VCaP (cell line): Measurements from ENCODE around the gene MAK.
"Not testable (repeated sequence)": the region's sequence is repeated elsewhere in the genome, so short reads cannot be mapped to it uniquely, and the experiment has no call there.

ENCODE experiments used
- H3K27ac ChIP-seq: fragments of 450-650 bp; 2 replicates; pipeline ENCODE4 v1.5.1; 2017
- TF ChIP-seq, protein P1 (sequence below): fragments of 450-650 bp; conservative IDR thresholded peaks from 2 replicates; pipeline ENCODE4 v1.5.1; 2017; ENCODE audit warnings: mild to moderate bottlenecking, moderate library complexity

The MAK gene

DNA sequence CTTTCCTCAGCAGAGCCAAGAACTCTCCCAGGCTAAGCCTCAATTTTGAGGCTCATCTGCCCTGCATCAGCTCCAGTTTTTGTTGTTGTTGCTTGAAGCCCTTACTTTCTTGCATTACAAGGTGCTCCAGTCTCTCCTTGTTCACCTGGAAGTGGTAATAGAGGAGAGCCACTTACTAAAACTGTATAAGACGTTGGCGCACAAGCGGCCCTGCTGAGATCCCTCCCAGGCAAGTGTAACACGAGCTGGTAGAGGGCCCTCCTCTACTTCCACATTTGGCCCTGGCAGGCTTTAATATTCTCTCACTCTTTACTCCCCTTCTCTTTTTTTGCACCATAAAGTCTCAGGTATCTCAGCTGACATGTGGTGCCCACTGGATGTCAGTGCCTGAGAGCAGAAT, 24.0 kb upstream of the MAK start:
- H3K27ac ChIP-seq, result no peak overlapping the region
- TF ChIP-seq, protein P1, sequence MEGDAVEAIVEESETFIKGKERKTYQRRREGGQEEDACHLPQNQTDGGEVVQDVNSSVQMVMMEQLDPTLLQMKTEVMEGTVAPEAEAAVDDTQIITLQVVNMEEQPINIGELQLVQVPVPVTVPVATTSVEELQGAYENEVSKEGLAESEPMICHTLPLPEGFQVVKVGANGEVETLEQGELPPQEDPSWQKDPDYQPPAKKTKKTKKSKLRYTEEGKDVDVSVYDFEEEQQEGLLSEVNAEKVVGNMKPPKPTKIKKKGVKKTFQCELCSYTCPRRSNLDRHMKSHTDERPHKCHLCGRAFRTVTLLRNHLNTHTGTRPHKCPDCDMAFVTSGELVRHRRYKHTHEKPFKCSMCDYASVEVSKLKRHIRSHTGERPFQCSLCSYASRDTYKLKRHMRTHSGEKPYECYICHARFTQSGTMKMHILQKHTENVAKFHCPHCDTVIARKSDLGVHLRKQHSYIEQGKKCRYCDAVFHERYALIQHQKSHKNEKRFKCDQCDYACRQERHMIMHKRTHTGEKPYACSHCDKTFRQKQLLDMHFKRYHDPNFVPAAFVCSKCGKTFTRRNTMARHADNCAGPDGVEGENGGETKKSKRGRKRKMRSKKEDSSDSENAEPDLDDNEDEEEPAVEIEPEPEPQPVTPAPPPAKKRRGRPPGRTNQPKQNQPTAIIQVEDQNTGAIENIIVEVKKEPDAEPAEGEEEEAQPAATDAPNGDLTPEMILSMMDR, result no peak

DNA sequence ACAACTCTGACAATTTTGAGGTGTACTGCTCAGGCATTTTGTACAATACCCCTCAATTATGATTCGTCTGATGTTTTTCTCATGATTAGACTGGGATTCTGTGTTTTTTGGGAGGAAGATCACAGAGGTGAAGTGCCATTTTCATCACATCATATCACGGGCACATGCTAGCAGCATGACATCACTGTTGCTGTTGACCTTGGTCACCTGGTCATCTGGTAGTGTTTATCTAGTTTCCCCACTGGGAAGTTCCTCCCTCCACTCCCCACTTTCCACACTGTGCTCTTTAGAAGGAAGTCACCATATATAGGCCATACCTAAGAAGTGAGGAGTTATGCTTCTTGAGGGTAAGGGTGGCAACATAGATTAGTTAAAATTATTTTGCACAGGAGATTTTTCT, 22.7 kb upstream of the MAK start:
- TF ChIP-seq, protein P1, result no peak
- H3K27ac ChIP-seq, result no peak overlapping the region

DNA sequence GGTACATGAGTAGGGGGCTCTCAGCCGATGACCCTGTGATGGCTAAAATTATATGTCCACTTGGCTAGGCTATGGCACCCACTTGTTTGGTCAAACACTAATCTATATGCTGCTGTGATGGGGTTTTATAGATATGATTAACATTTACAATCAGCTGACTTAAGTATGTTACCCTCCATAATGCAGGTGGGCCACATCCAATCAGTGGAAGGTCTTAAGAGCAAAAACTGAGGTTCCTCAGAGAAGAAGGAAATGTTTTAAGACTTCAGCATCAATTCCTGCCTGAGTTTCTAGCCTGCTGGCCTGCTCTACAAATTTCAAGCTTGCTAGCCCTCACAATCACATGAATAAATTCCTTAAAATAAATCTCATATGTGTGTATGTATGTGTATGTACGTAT, 18.9 kb upstream of the MAK start:
- TF ChIP-seq, protein P1, result no peak
- H3K27ac ChIP-seq, result no peak overlapping the region

DNA sequence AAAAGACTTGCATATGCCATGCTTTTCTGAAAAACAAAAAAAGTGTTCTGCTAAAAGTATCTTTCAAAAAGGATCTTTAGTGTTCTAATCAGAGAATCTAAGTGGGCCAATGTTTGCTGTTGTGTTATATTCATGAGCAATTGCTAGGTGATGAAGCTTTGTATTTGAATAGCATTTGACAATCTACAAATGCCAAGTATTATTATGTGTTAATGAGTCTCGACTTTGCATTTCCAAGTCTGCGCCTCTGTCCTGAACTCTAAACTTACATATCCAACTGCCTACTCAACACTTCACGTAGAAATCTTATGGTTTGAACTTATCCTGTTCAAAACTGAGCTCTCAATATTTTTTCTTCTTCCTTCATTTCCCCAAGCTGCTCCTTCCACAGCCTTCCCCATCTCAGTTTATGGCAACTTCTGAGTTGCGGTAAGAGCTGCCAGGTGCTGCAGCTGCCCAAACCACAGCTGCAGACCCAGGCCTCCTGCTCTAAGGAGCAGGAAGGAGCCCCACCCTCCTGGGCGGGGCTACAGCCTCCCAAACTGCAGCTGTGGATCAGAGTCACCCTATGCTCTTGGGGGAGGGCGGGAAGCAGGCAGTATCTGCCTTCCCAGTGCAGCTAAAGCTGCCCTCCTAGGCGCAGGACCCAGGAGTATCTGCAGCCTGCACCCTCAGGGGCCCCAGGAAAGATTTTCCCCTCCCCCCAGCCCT, 16.7 kb upstream of the MAK start:
- no peak overlapping the region for H3K27ac ChIP-seq
- TF ChIP-seq, protein P1, result no peak

DNA sequence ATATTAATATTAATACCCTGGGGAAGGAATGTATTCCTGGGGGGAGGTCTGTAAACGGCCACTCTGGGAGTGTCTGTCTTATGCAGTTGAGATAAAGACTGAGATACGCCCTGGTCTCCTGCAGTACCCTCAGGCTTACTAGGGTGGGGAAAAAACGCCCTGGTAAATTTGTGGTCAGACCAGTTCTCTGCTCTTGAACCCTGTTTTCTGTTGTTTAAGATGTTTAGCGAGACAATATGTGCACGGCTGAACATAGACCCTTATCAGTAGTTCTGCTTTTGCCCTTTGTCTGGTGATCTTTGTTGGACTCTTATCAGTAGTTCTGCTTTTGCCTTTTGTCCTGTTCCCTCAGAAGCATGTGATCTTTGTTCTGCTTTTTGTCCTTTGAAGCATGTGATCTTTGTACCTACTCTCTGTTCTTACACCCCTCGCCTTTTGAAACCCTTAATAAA, 15.5 kb upstream of the MAK start:
- not testable (repeated sequence) for H3K27ac ChIP-seq

DNA sequence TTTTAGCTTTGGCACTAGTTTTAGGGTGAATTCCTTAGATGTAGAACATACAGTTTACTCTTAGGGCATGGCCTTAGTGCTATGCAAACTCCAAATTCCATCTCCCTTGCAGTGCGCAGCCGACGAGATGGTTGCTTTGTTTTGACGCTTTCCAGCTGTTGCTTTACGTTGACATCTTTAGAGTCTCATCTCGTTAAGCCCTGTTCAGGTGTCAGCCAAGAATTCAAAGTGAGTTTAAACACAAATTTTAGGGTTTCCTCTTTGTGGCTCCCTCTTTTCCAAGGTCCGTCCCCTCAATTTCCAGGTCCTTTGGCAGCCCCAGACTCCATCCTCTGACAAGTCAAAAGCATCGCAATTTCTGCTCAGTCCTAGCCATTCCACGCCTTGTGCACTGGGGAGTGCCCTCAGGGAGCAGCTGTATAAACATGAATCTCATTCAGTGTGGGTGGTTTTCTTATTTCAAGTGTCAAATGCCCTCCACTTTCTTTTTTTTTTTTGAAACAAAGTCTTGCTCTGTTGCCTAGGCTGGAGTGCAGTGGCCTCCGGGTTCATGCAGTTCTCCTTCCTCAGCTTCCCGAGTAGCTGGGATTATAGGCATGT, 14.1 kb upstream of the MAK start:
- TF ChIP-seq, protein P1, result no peak
- H3K27ac ChIP-seq, result no peak overlapping the region

DNA sequence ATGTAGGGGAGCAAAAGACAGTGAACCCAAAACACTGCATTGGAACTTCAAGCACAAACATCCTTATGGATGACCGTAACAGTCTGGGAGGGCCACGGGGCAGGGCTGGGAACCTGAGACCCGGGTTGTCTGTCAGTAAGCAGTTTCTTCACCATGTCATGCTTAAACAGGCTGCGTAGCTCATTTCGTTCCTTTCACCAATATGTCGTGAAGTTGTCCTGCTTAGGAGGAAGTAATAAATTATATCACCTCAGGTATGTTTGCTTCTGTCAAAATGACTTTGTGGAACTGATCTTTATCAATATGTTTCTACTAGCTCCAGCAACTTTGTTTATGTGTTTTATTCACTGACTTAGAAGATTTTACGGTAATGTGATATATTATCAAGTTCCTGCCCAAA, 12.4 kb upstream of the MAK start:
- H3K27ac ChIP-seq, result peak overlapping the region; percentile 34
- TF ChIP-seq, protein P1, result no peak

DNA sequence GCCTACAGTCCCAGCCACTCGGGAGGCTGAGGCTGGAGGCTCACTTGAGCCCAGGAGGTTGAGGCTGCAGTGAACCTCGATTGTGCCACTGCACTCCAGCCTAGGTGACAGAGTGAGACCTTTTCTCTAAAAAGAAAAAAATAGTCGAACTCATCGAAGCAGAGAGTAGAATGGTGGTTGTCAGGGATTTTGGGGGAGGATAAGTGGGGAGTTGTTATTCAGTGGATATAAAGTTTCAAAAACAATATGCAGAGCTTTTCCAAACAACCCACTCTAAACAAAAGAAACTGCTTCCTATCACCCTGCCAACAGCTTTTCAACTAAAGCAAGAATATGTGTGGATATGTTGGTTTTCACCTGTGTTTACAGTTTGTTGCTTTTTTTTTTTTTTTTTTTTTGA, 11.6 kb upstream of the MAK start:
- TF ChIP-seq, protein P1, result no peak
- peak overlapping the region; percentile 34; the same call in 1 of the 2 replicates for H3K27ac ChIP-seq
